GM12864 (cell line): ENCODE measurements around the gene UGT1A6.

Source experiments
- DNase-seq: peaks from one replicate; pipeline ENCODE4 v3.0.0-alpha.2; 2011; ENCODE audit warnings: low read depth
- H3K4me3 ChIP-seq: 2 replicates; pipeline ENCODE4 v1.5.1; 2011; ENCODE audit warnings: mild to moderate bottlenecking, low read depth, low read length, control low read depth
- CTCF ChIP-seq: IDR thresholded peaks from 2 replicates; pipeline ENCODE4 v1.5.1; 2011; ENCODE audit warnings: low read depth, mild to moderate bottlenecking, moderate library complexity, low read length, control low read depth, inconsistent platforms; ENCODE audit errors: missing control alignments

UGT1A6 gene

GRCh38 chr2:233656443-233656842, 36.2 kb upstream of the UGT1A6 start:
- no peak overlapping the region for H3K4me3 ChIP-seq
- TF ChIP-seq CTCF = no peak
- DNase-seq = no peak

GRCh38 chr2:233658610-233659009, 34.1 kb upstream of the UGT1A6 start:
- DNase-seq = no peak
- TF ChIP-seq CTCF = no peak
- H3K4me3 ChIP-seq = no peak overlapping the region

- TF ChIP-seq CTCF = no peak
- DNase-seq = no peak
- no peak overlapping the region for H3K4me3 ChIP-seq
Observed at GRCh38 chr2:233663911-233664310, 28.8 kb upstream of the UGT1A6 start.

- H3K4me3 ChIP-seq = no peak overlapping the region
- no peak for DNase-seq
- TF ChIP-seq CTCF = no peak
Observed at GRCh38 chr2:233668605-233669260, 24.0 kb upstream of the UGT1A6 start.

GRCh38 chr2:233671290-233672161, 21.2 kb upstream of the UGT1A6 start, which contains the start of gene UGT1A9:
Gene UGT1A9 (plus strand): TSS chr2:233671898. CDS start chr2:233671935, 37 bp downstream.
- no peak for TF ChIP-seq CTCF
- no peak within 1 kb of the TSS for H3K4me3 ChIP-seq
- no peak for DNase-seq

- no peak for DNase-seq
- no peak overlapping the region for H3K4me3 ChIP-seq
- no peak for TF ChIP-seq CTCF
Observed at GRCh38 chr2:233672886-233673285, 19.8 kb upstream of the UGT1A6 start.
